ENCODE measurements around the gene SCN8A. TPM values are rescaled to one million over a fixed set of nuclear protein-coding genes. Genes with fewer than 3 reads are reported as not detected.
"Not testable (repeated sequence)": the region's sequence is repeated elsewhere in the genome, so short reads cannot be mapped to it uniquely, and the experiment has no call there.

The SCN8A gene
- total RNA-seq, 1 donor from 2014 or later = 2.0 TPM

DNA sequence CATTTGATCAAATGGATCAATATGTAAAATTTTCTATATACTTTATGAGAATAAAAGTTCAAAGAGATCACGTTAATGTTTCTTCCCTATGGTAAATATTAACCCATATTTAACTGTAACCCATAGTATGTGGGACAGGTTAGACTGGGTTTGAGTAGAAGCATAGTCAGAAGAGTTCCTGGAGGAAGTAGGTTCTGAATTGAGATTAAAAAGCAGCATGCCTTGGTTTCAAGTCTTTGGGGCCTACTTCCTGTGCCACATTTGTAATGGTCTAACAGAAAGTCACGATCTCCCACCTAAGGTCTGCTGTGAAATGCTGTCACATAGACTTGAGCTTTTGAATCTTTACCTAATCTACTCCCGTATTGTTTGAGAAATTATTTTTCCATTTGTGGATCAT is 193.7 kb downstream of the SCN8A start:
- H3K9me3 ChIP-seq = no peaks in the 10 kb centered on the region
- DNase-seq (ENCODE audit: low spot score in 2 of 2) = no peak
- H3K36me3 ChIP-seq = no peaks in the 10 kb centered on the region
- no peaks in the 10 kb centered on the region for H3K4me1 ChIP-seq
- H3K27ac ChIP-seq = no peak overlapping the region
- TF ChIP-seq, protein P1, sequence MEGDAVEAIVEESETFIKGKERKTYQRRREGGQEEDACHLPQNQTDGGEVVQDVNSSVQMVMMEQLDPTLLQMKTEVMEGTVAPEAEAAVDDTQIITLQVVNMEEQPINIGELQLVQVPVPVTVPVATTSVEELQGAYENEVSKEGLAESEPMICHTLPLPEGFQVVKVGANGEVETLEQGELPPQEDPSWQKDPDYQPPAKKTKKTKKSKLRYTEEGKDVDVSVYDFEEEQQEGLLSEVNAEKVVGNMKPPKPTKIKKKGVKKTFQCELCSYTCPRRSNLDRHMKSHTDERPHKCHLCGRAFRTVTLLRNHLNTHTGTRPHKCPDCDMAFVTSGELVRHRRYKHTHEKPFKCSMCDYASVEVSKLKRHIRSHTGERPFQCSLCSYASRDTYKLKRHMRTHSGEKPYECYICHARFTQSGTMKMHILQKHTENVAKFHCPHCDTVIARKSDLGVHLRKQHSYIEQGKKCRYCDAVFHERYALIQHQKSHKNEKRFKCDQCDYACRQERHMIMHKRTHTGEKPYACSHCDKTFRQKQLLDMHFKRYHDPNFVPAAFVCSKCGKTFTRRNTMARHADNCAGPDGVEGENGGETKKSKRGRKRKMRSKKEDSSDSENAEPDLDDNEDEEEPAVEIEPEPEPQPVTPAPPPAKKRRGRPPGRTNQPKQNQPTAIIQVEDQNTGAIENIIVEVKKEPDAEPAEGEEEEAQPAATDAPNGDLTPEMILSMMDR (IDR thresholded peaks at IDR 0.05) = no peak
- no peaks in the 10 kb centered on the region for H3K27me3 ChIP-seq
- no peak overlapping the region for H3K4me3 ChIP-seq
- intact Hi-C loops (cut with DNase I) = no loop called here

DNA sequence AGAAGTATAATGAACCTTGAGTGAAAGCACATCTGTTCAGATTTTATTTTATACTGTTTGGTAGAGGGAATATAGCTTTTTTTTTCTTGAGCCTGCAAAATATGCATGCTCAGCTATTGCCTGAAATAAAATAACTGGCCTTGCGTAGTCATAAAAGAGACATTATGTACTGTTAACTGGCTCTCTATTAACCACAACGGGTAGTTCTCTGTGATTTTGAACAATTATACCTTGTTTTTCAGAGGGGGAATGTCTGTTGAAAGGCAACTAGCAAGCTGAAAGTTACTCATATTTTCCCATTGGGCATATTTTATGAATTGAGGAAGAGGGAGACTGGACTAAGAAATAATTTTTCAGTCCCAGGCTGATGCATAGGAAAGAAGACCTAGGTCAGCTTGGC is 194.9 kb downstream of the SCN8A start:
- TF ChIP-seq, protein P1 (IDR thresholded peaks at IDR 0.05) = no peak

DNA sequence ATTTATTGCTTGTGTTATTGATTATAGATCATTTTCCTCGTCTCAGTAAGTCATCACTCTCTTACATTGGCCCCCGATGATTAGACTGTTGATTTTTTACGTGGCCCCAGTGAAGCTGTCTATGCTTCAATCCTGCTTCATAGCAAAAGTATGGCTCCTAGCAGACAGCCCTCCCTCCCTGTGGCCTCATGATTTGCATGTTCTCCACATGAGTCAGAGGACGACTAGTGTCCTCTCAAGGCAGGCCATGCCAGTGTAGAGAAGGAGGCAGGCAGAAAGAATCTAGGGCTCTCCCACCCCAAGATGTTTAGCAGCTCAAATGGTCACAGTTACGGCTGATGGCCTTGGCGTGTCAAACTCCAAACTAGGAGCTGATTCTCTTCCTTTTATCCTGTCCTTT is 197.8 kb downstream of the SCN8A start:
- Histone ChIP-seq H3K9me3 (no peaks in the 10 kb centered on the region), H3K27ac (no peak overlapping the region), H3K27me3 (no peaks in the 10 kb centered on the region), H3K4me1 (no peaks in the 10 kb centered on the region), H3K4me3 (no peak overlapping the region), H3K36me3 (no peaks in the 10 kb centered on the region)
- DNase-seq (ENCODE audit: low spot score in 2 of 2) = no peak
- intact Hi-C loops (cut with DNase I) = no loop called here
- TF ChIP-seq, protein P1 (IDR thresholded peaks at IDR 0.05) = no peak

More for the DNA sequence above, 194.9 kb downstream of the SCN8A start:
- intact Hi-C loops (cut with DNase I) = no loop called here
- no peak for DNase-seq (ENCODE audit: low spot score in 2 of 2)
- Histone ChIP-seq H3K4me1 (no peaks in the 10 kb centered on the region), H3K27ac (no peak overlapping the region), H3K36me3 (no peaks in the 10 kb centered on the region), H3K4me3 (no peak overlapping the region), H3K9me3 (no peaks in the 10 kb centered on the region), H3K27me3 (no peaks in the 10 kb centered on the region)

DNA sequence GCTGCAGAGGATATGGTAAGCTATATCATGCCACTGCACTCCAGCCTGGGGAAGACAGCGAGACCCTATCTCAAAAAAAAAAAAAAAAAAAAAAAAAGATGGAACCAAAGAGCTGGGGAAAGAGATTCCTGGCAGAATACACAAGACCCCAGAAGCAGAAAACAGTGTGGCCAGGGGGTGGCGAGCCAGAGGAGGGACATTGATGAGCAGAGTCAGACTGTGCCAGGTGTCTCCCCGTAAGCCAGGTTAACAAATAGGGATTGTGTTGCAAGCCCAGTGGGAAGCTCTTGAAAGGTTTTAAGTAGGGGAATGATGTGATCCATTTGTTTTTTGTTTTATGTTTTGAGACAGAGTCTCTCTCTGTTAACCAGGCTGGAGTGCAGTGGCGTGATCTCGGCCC is 201.4 kb downstream of the SCN8A start:
- no peaks in the 10 kb centered on the region for H3K4me1 ChIP-seq
- no peaks in the 10 kb centered on the region for H3K9me3 ChIP-seq
- intact Hi-C loops (cut with DNase I) = no loop called here
- TF ChIP-seq, protein P1 (IDR thresholded peaks at IDR 0.05) = no peak
- no peak for DNase-seq (ENCODE audit: low spot score in 2 of 2)
- no peaks in the 10 kb centered on the region for H3K27me3 ChIP-seq
- no peaks in the 10 kb centered on the region for H3K36me3 ChIP-seq
- no peak overlapping the region for H3K4me3 ChIP-seq
- H3K27ac ChIP-seq = no peak overlapping the region

DNA sequence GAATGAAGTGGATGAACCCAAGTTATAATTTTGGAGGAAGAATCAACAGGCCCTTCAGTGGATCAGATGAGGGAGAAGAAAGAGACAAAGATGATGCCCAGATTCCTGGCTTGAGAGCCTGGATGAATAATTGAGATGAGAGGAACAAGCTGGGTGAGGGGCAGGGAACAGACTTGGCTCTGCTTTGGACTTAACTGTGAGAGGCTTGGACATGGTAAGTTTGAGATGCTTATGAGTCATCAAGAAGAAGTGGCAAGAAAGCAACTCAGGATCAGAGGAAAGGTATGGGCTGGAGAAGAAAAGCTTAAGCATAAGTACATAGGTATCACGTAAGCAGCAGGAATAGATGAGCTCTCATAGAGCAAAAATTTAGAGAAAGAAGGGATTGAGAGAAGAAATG is 202.2 kb downstream of the SCN8A start:
- no peak for DNase-seq (ENCODE audit: low spot score in 2 of 2)
- TF ChIP-seq, protein P1 (IDR thresholded peaks at IDR 0.05) = no peak
- no peaks in the 10 kb centered on the region for H3K4me1 ChIP-seq
- H3K27me3 ChIP-seq = no peaks in the 10 kb centered on the region
- no peaks in the 10 kb centered on the region for H3K36me3 ChIP-seq
- H3K27ac ChIP-seq = no peak overlapping the region
- intact Hi-C loops (cut with DNase I) = no loop called here
- H3K9me3 ChIP-seq = no peaks in the 10 kb centered on the region
- no peak overlapping the region for H3K4me3 ChIP-seq

DNA sequence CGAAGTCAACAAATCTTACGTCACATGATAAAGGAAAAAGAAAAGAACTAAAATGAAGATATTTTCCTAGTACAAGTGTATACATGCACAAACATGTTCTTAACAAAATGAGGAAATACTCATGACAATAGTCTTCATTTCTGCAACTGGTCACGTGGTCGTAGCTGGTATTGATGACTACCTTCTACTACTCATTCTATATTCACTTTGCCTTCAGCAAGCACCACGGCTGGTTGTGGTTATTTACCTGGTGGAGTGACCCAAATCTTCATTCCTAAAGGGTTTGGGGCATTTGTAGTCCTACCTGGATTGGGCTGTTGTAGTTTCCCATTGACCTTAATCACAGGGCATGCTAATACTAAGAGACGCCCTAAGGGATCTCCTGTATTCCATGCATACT is 206.3 kb downstream of the SCN8A start:
- Histone ChIP-seq H3K27ac (no peak overlapping the region), H3K27me3 (no peaks in the 10 kb centered on the region), H3K9me3 (no peaks in the 10 kb centered on the region), H3K36me3 (no peaks in the 10 kb centered on the region), H3K4me1 (no peaks in the 10 kb centered on the region), H3K4me3 (no peak overlapping the region)
- TF ChIP-seq, protein P1 (IDR thresholded peaks at IDR 0.05) = no peak
- intact Hi-C loops (cut with DNase I) = no loop called here
- no peak for DNase-seq (ENCODE audit: low spot score in 2 of 2)

DNA sequence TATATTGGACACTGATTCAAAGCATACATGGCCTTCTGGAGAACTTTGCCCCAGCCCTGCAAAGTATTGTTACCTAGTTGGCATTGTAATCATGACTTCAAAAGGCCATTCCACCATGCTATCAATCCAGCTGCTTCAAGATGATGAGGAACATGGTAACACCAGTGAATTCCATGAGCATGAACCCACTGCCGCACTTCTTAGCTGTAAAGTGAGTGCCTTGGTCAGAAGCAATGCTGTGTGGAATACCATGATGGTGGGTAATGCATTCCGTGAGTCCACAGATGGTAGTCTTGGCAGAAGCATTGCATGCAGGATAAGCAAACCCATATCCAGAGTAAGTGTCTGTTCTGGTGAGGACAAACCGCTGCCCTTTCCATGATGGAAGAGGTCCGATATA is 207.0 kb downstream of the SCN8A start:
- DNase-seq (ENCODE audit: low spot score in 2 of 2); H3K9me3 ChIP-seq; H3K27ac ChIP-seq; H3K4me1 ChIP-seq; H3K4me3 ChIP-seq; H3K36me3 ChIP-seq; intact Hi-C loops (cut with DNase I); H3K27me3 ChIP-seq: not testable (repeated sequence)
